HTR-8/SVneo (cell line): ENCODE results near the gene NPEPPS.
"Not testable (repeated sequence)": the region's sequence is repeated elsewhere in the genome, so short reads cannot be mapped to it uniquely, and the experiment has no call there.

Source experiments
- DNase-seq: peaks from one replicate; pipeline ENCODE4 v3.0.0; 2011; ENCODE audit warnings: low spot score, mixed read lengths; ENCODE audit not compliant: insufficient read length
- FAIRE-seq: peaks from 2 replicates; lab custom pipeline; 2011; peaks lifted over from hg19 to GRCh38; lab: Jason Lieb, UNC

Gene NPEPPS

GRCh38 chr17:47530557-47531232, at the start of gene NPEPPS:
NPEPPS (plus strand) TSS chr17:47531108; CDS start chr17:47531301, 193 bp downstream.
- FAIRE-seq (peak; percentile 99), DNase-seq (peak; percentile 61)

- DNase-seq, FAIRE-seq: not testable (repeated sequence)
These were observed 39.1 kb upstream of the NPEPPS start for GRCh38 chr17:47491841-47492212.

DNA sequence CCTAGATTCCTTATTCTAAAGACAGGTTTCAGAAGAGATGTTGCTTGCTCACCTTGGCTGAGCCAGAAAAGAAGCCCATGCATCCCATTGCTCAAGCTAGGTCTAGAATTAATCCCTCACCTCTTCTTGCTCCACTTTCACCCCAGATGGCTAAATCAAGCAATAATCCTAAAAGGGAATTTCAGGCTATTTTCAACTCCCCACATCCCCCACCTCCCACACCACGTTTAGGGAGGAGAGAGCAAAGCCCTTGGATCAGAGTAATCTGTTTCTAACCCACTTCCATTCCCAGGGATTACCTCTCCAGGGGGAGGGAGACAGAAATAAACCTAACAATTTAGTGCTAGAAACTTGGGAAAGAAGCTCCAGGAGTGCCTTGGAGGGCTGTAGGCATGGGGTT, 31.8 kb upstream of the NPEPPS start:
- not testable (repeated sequence) for FAIRE-seq, DNase-seq

DNA sequence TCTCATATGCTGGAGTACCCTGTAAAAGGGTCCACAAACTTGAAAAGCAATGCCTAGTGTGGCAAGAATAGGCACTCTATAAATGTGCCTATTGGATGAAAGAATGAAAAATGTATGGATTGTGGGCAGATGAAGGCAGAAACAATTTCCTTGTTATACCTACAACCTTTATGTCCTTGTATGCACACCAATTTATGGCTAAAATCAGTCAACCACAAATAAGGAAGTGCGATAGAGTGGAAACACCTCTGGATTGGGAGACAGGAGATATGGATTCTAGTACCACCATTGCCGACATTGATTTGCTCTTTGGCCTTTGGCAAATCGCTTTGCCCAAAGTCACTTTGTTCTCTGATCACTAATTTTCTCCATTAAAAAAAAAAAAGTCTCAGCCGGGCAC, 31.4 kb upstream of the NPEPPS start:
- DNase-seq, FAIRE-seq: not testable (repeated sequence)

DNA sequence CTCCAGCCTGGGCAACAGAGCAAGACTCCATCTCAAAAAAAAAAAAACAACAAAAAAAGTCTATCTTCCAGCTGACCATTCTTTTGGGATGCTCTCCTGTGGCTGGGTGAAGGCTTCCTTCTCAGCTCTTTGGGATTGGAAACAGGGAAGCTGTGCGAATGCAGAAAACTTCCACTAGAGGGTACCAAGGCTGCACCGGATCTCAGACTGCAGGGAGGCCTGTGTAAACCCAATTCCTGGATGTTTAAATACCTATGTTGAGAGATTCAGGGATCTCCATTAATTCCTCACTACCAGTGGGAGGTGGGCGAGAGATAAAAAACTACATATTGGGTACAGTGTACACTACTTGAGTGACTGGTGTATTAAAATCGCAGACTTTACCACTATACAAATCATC, 30.3 kb upstream of the NPEPPS start:
- not testable (repeated sequence) for FAIRE-seq, DNase-seq

DNA sequence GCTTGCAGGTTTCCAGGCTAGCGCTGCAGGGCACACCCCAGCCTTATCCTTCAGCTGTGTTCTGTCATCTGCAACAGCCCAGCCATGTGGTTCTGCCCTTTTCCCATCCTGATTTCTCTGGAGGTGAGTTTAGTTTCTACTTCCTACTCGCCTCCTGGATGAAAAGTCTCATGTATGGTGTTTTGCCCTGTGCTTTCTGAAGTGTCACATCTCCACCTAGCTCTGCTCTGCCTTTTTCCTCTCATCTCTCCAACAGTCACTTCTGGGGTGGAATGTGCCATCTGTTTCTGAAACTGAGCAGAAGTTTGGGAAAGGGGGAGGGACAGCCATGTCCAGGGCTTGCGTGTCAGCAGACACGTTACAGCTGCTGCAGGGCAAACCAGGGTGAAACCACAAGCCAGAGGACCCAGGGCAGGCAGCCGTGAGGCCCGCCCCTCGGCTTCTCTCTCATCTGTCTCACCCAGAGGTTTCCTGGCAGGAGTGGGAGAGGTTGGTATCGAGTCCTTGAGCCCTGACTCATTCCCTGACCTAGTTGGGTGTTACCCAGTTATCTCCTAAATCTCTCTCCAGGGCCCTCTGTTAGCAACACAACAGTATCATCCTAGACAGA, 28.7 kb upstream of the NPEPPS start:
- peak; percentile 97 for FAIRE-seq

GRCh38 chr17:47502776-47503455, 28.0 kb upstream of the NPEPPS start:
- FAIRE-seq = peak; percentile 23
- not testable (repeated sequence) for DNase-seq

More for the DNA sequence above, 28.7 kb upstream of the NPEPPS start:
- not testable (repeated sequence) for DNase-seq

GRCh38 chr17:47511701-47512146, 19.2 kb upstream of the NPEPPS start:
- peak; percentile 65 for FAIRE-seq
- DNase-seq = not testable (repeated sequence)

GRCh38 chr17:47513301-47513700, 17.6 kb upstream of the NPEPPS start:
- not testable (repeated sequence) for DNase-seq, FAIRE-seq

GRCh38 chr17:47518880-47519279, 12.0 kb upstream of the NPEPPS start:
- peak; percentile 67 for FAIRE-seq
- not testable (repeated sequence) for DNase-seq

- not testable (repeated sequence) for FAIRE-seq, DNase-seq
These were observed 11.5 kb upstream of the NPEPPS start for GRCh38 chr17:47519365-47519764.

DNA sequence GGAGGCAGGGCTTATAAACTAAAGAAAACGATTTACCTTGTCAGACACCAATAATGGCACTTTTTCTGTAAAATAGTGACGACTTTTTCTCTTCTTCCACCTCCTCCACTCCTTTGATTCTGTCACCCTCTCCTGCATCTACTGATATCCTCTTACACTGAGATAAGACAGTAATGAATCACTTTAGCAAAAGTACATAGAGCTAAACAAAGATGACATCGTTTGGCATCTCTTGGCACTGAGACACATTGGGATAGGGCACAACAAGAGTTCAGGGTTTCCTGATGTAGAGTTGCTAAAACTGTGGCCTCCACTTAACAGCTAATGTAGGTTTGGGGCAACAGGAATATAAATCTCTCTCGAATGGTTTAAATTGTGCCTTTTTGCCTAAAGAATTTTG, 10.6 kb upstream of the NPEPPS start:
- FAIRE-seq = peak; percentile 48
- not testable (repeated sequence) for DNase-seq

DNA sequence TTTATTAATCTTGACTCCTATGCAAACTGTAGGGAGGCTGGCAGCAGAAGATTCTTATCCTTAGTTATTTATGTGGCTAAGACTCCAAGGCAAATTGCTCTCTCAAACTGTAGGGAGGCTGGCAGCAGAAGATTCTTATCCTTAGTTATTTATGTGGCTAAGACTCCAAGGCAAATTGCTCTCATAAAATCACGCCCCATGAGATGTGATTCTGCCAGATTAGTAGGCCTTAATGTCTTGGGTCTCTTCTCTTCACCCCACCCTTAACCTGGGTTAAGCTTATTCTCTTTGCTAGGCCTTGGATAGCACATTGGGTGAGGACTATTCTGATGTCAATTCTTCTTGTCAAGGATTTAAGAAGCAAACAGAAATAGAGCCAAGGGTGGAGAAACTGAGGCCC, 9.5 kb upstream of the NPEPPS start:
- not testable (repeated sequence) for FAIRE-seq, DNase-seq

GRCh38 chr17:47522341-47522740, 8.6 kb upstream of the NPEPPS start:
- DNase-seq, FAIRE-seq: not testable (repeated sequence)

DNA sequence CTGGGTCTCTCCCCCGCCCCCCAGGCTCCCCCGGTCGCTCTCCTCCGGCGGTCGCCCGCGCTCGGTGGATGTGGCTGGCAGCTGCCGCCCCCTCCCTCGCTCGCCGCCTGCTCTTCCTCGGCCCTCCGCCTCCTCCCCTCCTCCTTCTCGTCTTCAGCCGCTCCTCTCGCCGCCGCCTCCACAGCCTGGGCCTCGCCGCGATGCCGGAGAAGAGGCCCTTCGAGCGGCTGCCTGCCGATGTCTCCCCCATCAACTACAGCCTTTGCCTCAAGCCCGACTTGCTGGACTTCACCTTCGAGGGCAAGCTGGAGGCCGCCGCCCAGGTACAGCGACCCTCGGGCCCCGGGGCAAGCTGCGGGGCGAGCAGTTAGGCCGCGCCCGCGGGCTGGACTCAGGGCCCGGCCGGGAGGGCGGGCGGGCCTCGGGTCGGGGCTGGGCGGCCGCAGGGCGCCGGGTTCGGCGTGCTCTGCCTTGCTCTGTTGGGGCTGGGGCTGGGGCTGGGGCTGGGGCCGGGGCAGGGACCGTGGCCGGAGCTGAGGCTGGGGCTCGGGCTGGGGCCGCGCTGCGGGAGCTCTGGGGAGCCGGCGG, 419 bp downstream of the NPEPPS start:
- DNase-seq, FAIRE-seq: not testable (repeated sequence)

DNA sequence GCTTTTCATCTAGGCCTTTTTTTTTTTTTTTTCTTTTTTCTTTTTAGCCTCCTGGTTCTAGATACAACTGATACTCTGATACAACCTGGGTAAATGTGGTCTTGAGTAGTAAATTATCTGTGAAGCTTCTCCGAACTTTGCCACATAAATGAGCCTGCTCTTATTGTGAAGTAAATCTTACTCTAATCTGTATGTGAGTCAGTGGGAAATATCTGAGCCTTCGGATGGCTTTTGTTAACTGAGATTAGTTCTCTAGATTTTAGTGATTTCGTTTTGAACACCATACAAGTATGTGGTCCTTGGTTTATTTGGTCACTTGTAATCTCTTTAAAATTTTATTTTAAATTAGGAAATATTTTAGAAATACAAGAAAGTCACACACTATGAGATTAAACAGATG, 8.2 kb downstream of the NPEPPS start:
- not testable (repeated sequence) for DNase-seq, FAIRE-seq

- DNase-seq, FAIRE-seq: not testable (repeated sequence)
These were observed 10.8 kb downstream of the NPEPPS start for GRCh38 chr17:47541676-47542075.

DNA sequence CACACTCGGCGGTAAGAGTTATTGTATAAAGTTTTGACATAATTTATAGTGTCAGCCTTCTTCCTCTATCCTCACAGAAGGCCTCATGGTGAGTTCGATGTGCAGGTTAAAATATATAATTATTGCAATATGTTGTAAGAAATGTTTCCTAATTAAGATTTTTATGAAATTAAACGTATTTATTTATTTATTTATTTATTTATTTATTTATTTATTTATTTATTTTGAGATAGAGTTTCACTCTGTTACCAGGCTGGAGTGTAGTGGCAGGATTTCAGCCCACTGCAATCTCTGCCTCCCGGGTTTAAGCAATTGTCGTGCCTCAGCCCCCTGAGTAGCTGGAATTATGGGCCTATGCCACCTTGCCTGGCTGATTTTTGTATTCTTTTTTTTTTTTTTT, 13.4 kb downstream of the NPEPPS start:
- not testable (repeated sequence) for DNase-seq, FAIRE-seq

DNA sequence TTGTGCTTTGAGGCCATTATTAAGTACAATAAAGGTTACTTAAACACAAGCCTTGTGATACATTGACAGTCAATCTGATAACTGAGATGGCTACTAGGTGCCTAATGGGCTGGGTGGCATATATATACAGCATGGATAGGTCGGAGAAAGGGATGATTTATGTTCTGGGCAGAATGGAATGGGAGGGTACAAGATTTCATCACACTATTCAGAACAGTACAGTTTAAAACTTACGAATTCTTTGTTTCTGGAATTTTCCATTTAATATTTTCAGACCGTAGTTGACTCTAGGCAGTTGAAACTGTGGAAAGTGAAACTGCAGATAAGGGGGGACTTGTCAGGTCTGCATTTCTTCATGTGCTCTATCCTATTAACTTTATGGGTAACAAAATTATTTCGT, 23.8 kb downstream of the NPEPPS start:
- DNase-seq = not testable (repeated sequence)
- FAIRE-seq = peak; percentile 57

DNA sequence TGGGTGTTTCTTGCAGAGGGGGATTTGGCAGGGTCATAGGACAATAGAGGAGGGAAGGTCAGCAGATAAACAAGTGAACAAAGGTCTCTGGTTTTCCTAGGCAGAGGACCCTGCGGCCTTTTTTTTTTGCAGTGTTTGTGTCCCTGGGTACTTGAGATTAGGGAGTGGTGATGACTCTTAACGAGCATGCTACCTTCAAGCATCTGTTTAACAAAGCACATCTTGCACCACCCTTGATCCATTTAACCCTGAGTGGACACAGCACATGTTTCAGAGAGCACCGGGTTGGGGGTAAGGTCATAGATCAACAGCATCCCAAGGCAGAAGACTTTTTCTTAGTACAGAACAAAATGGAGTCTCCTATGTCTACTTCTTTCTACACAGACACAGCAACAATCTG, 25.2 kb downstream of the NPEPPS start:
- FAIRE-seq, DNase-seq: not testable (repeated sequence)
